ENCODE measurements around the gene CELF6.

- TF ChIP-seq CTCF (conservative IDR thresholded peaks at IDR 0.05 in 1 of 2, IDR thresholded peaks at IDR 0.05 in 1 of 2; ENCODE audit: low read depth in 1 of 2, low read length in 2 of 2) (peak; percentile 38 to 60), EZH2 (IDR thresholded peaks at IDR 0.05; ENCODE audit: low read length, missing control alignments) (no peak)
These were observed 47.6 kb downstream of the CELF6 start, which contains the start of gene PARP6 for GRCh38 chr15:72272213-72272996.
